ENCODE measurements around the gene KIF1B. TPM values are rescaled to one million over a fixed set of nuclear protein-coding genes. Genes with fewer than 3 reads are reported as not detected.

KIF1B gene
- total and polyA plus RNA-seq, 10 of the 15 experiments (the other 5 are each of a cell fraction or from before 2014, with no cell fraction given) = 2.1 to 16.5 (median 8.7) TPM

- TF ChIP-seq, protein P1, sequence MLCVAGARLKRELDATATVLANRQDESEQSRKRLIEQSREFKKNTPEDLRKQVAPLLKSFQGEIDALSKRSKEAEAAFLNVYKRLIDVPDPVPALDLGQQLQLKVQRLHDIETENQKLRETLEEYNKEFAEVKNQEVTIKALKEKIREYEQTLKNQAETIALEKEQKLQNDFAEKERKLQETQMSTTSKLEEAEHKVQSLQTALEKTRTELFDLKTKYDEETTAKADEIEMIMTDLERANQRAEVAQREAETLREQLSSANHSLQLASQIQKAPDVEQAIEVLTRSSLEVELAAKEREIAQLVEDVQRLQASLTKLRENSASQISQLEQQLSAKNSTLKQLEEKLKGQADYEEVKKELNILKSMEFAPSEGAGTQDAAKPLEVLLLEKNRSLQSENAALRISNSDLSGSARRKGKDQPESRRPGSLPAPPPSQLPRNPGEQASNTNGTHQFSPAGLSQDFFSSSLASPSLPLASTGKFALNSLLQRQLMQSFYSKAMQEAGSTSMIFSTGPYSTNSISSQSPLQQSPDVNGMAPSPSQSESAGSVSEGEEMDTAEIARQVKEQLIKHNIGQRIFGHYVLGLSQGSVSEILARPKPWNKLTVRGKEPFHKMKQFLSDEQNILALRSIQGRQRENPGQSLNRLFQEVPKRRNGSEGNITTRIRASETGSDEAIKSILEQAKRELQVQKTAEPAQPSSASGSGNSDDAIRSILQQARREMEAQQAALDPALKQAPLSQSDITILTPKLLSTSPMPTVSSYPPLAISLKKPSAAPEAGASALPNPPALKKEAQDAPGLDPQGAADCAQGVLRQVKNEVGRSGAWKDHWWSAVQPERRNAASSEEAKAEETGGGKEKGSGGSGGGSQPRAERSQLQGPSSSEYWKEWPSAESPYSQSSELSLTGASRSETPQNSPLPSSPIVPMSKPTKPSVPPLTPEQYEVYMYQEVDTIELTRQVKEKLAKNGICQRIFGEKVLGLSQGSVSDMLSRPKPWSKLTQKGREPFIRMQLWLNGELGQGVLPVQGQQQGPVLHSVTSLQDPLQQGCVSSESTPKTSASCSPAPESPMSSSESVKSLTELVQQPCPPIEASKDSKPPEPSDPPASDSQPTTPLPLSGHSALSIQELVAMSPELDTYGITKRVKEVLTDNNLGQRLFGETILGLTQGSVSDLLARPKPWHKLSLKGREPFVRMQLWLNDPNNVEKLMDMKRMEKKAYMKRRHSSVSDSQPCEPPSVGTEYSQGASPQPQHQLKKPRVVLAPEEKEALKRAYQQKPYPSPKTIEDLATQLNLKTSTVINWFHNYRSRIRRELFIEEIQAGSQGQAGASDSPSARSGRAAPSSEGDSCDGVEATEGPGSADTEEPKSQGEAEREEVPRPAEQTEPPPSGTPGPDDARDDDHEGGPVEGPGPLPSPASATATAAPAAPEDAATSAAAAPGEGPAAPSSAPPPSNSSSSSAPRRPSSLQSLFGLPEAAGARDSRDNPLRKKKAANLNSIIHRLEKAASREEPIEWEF (IDR thresholded peaks at IDR 0.05; ENCODE audit: insufficient replicate concordance, low read depth, low read length) = no peak
- TF ChIP-seq CHD1 (IDR thresholded peaks at IDR 0.05; ENCODE audit: low read depth, low read length) (no peak), CREM (IDR thresholded peaks at IDR 0.05; ENCODE audit: low read depth) (no peak), BMI1 (IDR thresholded peaks at IDR 0.05; ENCODE audit: borderline replicate concordance) (no peak), ATF3 (IDR thresholded peaks at IDR 0.05; ENCODE audit: borderline replicate concordance, extremely low read depth, low read depth, low read length) (no peak), BHLHE40 (IDR thresholded peaks at IDR 0.05; ENCODE audit: borderline replicate concordance in 1 of 2, low read depth in 2 of 2, low read length in 1 of 2) (no peak), EGR1 (IDR thresholded peaks at IDR 0.05; ENCODE audit: borderline replicate concordance in 1 of 2, low read depth in 2 of 2, low read length in 2 of 2) (no peak)
- TF ChIP-seq, protein P2, sequence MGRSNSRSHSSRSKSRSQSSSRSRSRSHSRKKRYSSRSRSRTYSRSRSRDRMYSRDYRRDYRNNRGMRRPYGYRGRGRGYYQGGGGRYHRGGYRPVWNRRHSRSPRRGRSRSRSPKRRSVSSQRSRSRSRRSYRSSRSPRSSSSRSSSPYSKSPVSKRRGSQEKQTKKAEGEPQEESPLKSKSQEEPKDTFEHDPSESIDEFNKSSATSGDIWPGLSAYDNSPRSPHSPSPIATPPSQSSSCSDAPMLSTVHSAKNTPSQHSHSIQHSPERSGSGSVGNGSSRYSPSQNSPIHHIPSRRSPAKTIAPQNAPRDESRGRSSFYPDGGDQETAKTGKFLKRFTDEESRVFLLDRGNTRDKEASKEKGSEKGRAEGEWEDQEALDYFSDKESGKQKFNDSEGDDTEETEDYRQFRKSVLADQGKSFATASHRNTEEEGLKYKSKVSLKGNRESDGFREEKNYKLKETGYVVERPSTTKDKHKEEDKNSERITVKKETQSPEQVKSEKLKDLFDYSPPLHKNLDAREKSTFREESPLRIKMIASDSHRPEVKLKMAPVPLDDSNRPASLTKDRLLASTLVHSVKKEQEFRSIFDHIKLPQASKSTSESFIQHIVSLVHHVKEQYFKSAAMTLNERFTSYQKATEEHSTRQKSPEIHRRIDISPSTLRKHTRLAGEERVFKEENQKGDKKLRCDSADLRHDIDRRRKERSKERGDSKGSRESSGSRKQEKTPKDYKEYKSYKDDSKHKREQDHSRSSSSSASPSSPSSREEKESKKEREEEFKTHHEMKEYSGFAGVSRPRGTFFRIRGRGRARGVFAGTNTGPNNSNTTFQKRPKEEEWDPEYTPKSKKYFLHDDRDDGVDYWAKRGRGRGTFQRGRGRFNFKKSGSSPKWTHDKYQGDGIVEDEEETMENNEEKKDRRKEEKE (IDR thresholded peaks at IDR 0.05) = no peak
These were observed 39.6 kb downstream of the KIF1B start (continued) for GRCh38 chr1:10249808-10250457.
